HEK293 (cell line): Measurements from ENCODE around the gene TEAD1.

Experiments
- CTCF ChIA-PET: fragments of 350-600 bp; formaldehyde crosslinking; extraction: SDS; loops from one replicate; lab custom pipeline; 2021; ENCODE audit warnings: antibody characterized with exemption; lab: Yijun Ruan, JAX
- POLR2A ChIA-PET: fragments of 300-600 bp; formaldehyde crosslinking; extraction: SDS; loops from one replicate; lab custom pipeline; 2020; ENCODE audit warnings: antibody characterized with exemption, inconsistent platforms; lab: Yijun Ruan, JAX
- H3K27ac ChIP-seq: fragments of 200-500 bp; sonication (Bioruptor generic); 2 replicates; pipeline ENCODE4 v1.5.1; 2014; ENCODE audit warnings: low read depth, low read length, control low read depth, inconsistent platforms; ENCODE audit errors: extremely low read depth
- H3K36me3 ChIP-seq, 2 experiments: fragments of 200-500 bp in 1 of 2; sonication (Bioruptor generic) in 1 of 2; 1 replicate in 1 of 2; 2 replicates in 1 of 2; pipeline ENCODE4 v1.5.1; 2014 to 2017; ENCODE audit warnings: inconsistent platforms in 2 of 2, low read length in 2 of 2; ENCODE audit not compliant: control insufficient read depth in 2 of 2, insufficient read depth in 1 of 2
- H3K4me1 ChIP-seq: fragments of 200-500 bp; sonication (Bioruptor generic); 2 replicates; pipeline ENCODE4 v1.5.1; 2014; ENCODE audit warnings: mild to moderate bottlenecking, low read length, inconsistent platforms; ENCODE audit not compliant: control insufficient read depth, insufficient read depth
- H3K4me3 ChIP-seq: 2 replicates; pipeline ENCODE4 v1.5.1; 2011; ENCODE audit warnings: low read depth, mild to moderate bottlenecking, control low read depth, low read length, moderate library complexity
- H3K9me3 ChIP-seq: fragments of 200-500 bp; sonication (Bioruptor generic); 2 replicates; pipeline ENCODE4 v1.5.1; 2014; ENCODE audit warnings: low read depth, low read length, inconsistent platforms; ENCODE audit not compliant: control insufficient read depth, insufficient read depth
- INSM2 ChIP-seq: fragments of 450-650 bp; formaldehyde crosslinking; IDR thresholded peaks from 2 replicates; pipeline ENCODE4 v1.5.1; 2016; ENCODE audit warnings: missing biosample characterization, missing genetic modification characterization
- WT1 ChIP-seq: fragments of 450-650 bp; formaldehyde crosslinking; IDR thresholded peaks from 2 replicates; pipeline ENCODE4 v1.5.1; 2016; ENCODE audit warnings: missing biosample characterization, missing genetic modification characterization
- YY1 ChIP-seq: fragments of 450-650 bp; formaldehyde crosslinking; IDR thresholded peaks from 2 replicates; pipeline ENCODE4 v1.5.1; 2018; ENCODE audit warnings: missing biosample characterization, missing genetic modification characterization
- ZBTB20 ChIP-seq: fragments of 450-650 bp; formaldehyde crosslinking; IDR thresholded peaks from 2 replicates; pipeline ENCODE4 v1.5.1; 2016; ENCODE audit warnings: missing biosample characterization, missing genetic modification characterization
- ZFP3 ChIP-seq: fragments of 450-650 bp; formaldehyde crosslinking; IDR thresholded peaks from 2 replicates; pipeline ENCODE4 v1.5.1; 2016; ENCODE audit warnings: low read depth, missing biosample characterization, missing genetic modification characterization
- ZNF140 ChIP-seq: fragments of 450-650 bp; formaldehyde crosslinking; IDR thresholded peaks from 2 replicates; pipeline ENCODE4 v1.5.1; 2016; ENCODE audit warnings: missing biosample characterization, missing genetic modification characterization
- ZNF174 ChIP-seq: fragments of 450-650 bp; formaldehyde crosslinking; IDR thresholded peaks from 2 replicates; pipeline ENCODE4 v1.5.0; 2017; ENCODE audit warnings: missing biosample characterization, mild to moderate bottlenecking, missing genetic modification characterization
- ZNF610 ChIP-seq: fragments of 450-650 bp; formaldehyde crosslinking; IDR thresholded peaks from 2 replicates; pipeline ENCODE4 v1.5.1; 2016; ENCODE audit warnings: missing biosample characterization, missing genetic modification characterization, borderline replicate concordance
- TF ChIP-seq, protein P1 (sequence below): fragments of 450-650 bp; formaldehyde crosslinking; IDR thresholded peaks from 2 replicates; pipeline ENCODE4 v1.5.1; 2016; ENCODE audit warnings: missing biosample characterization, missing genetic modification characterization
- TF ChIP-seq, protein P2 (sequence below): fragments of 450-650 bp; formaldehyde crosslinking; IDR thresholded peaks from 2 replicates; pipeline ENCODE4 v1.5.0; 2017; ENCODE audit warnings: missing biosample characterization, missing genetic modification characterization, borderline replicate concordance
- TF ChIP-seq, protein P3 (sequence below): fragments of 450-650 bp; formaldehyde crosslinking; IDR thresholded peaks from 2 replicates; pipeline ENCODE4 v1.5.1; 2017; ENCODE audit warnings: missing biosample characterization, missing genetic modification characterization

The TEAD1 gene

GRCh38 chr11:12666915-12667314 is 7.3 kb upstream of the TEAD1 start:
- CTCF ChIA-PET, result interaction anchor here (0.7 kb wide), 1 partner anchor 13 kb away, joined by 3 read pairs; no protein-coding TSS in a partner anchor
- H3K4me1 ChIP-seq, result no peaks in the 10 kb centered on the region
- no peaks in the 10 kb centered on the region for H3K36me3 ChIP-seq
- H3K9me3 ChIP-seq, result no peaks in the 10 kb centered on the region
- no peak overlapping the region for H3K27ac ChIP-seq
- POLR2A ChIA-PET, result no interaction called here
- TF ChIP-seq ZNF610 (tag by site-specific recombination) (no peak), ZBTB20 (tag by site-specific recombination) (no peak), ZNF174 (tag by site-specific recombination) (no peak), YY1 (tag by site-specific recombination) (no peak), INSM2 (tag by site-specific recombination) (no peak)
- TF ChIP-seq, protein P1, sequence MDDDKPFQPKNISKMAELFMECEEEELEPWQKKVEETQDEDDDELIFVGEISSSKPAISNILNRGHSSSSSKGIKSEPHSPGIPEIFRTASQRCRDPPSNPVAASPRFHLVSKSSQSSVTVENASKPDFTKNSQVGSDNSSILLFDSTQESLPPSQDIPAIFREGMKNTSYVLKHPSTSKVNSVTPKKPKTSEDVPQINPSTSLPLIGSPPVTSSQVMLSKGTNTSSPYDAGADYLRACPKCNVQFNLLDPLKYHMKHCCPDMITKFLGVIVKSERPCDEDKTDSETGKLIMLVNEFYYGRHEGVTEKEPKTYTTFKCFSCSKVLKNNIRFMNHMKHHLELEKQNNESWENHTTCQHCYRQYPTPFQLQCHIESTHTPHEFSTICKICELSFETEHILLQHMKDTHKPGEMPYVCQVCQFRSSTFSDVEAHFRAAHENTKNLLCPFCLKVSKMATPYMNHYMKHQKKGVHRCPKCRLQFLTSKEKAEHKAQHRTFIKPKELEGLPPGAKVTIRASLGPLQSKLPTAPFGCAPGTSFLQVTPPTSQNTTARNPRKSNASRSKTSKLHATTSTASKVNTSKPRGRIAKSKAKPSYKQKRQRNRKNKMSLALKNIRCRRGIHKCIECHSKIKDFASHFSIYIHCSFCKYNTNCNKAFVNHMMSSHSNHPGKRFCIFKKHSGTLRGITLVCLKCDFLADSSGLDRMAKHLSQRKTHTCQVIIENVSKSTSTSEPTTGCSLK (tag by site-specific recombination), result no peak
- H3K4me3 ChIP-seq, result no peak overlapping the region

DNA sequence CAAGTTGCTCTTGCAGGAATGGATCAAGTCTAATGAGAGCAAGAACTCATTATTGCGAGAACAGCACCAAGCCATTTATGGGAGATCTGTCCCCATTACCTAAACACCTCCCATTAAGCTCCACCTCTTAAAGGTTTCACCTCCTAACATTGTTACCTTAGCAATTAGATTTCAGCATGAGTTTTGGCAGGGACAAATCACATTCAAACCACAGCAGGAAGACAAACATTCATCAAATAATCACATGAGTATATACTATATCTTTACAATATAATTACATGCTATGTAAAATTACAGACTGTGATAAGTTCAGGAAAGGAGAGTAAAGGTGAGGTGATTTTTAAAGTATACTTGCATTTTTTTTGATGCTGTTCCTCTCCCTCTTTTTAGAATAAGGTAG is 6.6 kb upstream of the TEAD1 start:
- CTCF ChIA-PET, result no interaction called here

More for the DNA sequence above, 6.6 kb upstream of the TEAD1 start:
- Histone ChIP-seq H3K9me3 (no peaks in the 10 kb centered on the region), H3K4me3 (no peak overlapping the region), H3K27ac (no peak overlapping the region), H3K36me3 (no peaks in the 10 kb centered on the region), H3K4me1 (no peaks in the 10 kb centered on the region)
- POLR2A ChIA-PET, result no interaction called here
- no peak for TF ChIP-seq ZNF140 (tag by site-specific recombination)
- no peak for TF ChIP-seq WT1 (tag by site-specific recombination)
- TF ChIP-seq ZFP3 (tag by site-specific recombination), result no peak
- TF ChIP-seq, protein P2, sequence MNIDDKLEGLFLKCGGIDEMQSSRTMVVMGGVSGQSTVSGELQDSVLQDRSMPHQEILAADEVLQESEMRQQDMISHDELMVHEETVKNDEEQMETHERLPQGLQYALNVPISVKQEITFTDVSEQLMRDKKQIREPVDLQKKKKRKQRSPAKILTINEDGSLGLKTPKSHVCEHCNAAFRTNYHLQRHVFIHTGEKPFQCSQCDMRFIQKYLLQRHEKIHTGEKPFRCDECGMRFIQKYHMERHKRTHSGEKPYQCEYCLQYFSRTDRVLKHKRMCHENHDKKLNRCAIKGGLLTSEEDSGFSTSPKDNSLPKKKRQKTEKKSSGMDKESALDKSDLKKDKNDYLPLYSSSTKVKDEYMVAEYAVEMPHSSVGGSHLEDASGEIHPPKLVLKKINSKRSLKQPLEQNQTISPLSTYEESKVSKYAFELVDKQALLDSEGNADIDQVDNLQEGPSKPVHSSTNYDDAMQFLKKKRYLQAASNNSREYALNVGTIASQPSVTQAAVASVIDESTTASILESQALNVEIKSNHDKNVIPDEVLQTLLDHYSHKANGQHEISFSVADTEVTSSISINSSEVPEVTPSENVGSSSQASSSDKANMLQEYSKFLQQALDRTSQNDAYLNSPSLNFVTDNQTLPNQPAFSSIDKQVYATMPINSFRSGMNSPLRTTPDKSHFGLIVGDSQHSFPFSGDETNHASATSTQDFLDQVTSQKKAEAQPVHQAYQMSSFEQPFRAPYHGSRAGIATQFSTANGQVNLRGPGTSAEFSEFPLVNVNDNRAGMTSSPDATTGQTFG, result no peak
- TF ChIP-seq, protein P3, sequence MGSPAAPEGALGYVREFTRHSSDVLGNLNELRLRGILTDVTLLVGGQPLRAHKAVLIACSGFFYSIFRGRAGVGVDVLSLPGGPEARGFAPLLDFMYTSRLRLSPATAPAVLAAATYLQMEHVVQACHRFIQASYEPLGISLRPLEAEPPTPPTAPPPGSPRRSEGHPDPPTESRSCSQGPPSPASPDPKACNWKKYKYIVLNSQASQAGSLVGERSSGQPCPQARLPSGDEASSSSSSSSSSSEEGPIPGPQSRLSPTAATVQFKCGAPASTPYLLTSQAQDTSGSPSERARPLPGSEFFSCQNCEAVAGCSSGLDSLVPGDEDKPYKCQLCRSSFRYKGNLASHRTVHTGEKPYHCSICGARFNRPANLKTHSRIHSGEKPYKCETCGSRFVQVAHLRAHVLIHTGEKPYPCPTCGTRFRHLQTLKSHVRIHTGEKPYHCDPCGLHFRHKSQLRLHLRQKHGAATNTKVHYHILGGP (tag by site-specific recombination), result no peak
- no peak for TF ChIP-seq INSM2 (tag by site-specific recombination)
